Keratinocyte (primary cell): Measurements from ENCODE around the gene ANKS1A. TPM values are rescaled to one million over a fixed set of nuclear protein-coding genes. Genes with fewer than 3 reads are reported as not detected.

ENCODE experiments used
- DNase-seq: peaks from one replicate; pipeline ENCODE4 v3.0.0-alpha.2; 2011; ENCODE audit warnings: low read depth, missing footprints, low spot score
- FAIRE-seq: peaks from 2 replicates; lab custom pipeline; 2011; peaks lifted over from hg19 to GRCh38; lab: Jason Lieb, UNC
- H2AFZ ChIP-seq: 2 replicates; pipeline ENCODE4 v1.6.0; 2012; ENCODE audit warnings: low read length, control low read depth, inconsistent platforms; ENCODE audit not compliant: control insufficient read depth
- H3K27ac ChIP-seq: 2 replicates; pipeline ENCODE4 v1.5.1; 2011; ENCODE audit warnings: low read length; ENCODE audit not compliant: control insufficient read depth, insufficient read depth
- H3K27me3 ChIP-seq: 3 replicates; pipeline ENCODE4 v1.6.0; 2011; ENCODE audit warnings: low read length; ENCODE audit not compliant: control insufficient read depth, insufficient read depth; ENCODE audit errors: extremely low read depth
- H3K36me3 ChIP-seq, 2 experiments: 2 replicates in 1 of 2; 3 replicates in 1 of 2; pipeline ENCODE4 v1.5.1; 2011; ENCODE audit warnings: low read length in 2 of 2, mild to moderate bottlenecking in 1 of 2; ENCODE audit not compliant: control insufficient read depth in 2 of 2, insufficient read depth in 2 of 2; ENCODE audit errors: extremely low read depth in 1 of 2
- H3K4me1 ChIP-seq: 3 replicates; pipeline ENCODE4 v1.5.1; 2011; ENCODE audit warnings: low read length; ENCODE audit not compliant: control insufficient read depth, insufficient read depth; ENCODE audit errors: extremely low read depth
- H3K4me2 ChIP-seq: 3 replicates; pipeline ENCODE4 v1.6.0; 2011; ENCODE audit warnings: low read depth, low read length; ENCODE audit not compliant: control insufficient read depth, insufficient read depth; ENCODE audit errors: extremely low read depth
- H3K4me3 ChIP-seq, 3 experiments: fragments of 200-600 bp in 1 of 3; sonication (generic) in 1 of 3; 2 replicates in 2 of 3; 3 replicates in 1 of 3; pipeline ENCODE4 v1.5.1; 2011 to 2016; ENCODE audit warnings: low read length in 3 of 3, mild to moderate bottlenecking in 3 of 3, control low read depth in 2 of 3, inconsistent platforms in 1 of 3, low read depth in 1 of 3, mixed read lengths in 1 of 3, mixed run types in 1 of 3, moderate library complexity in 1 of 3; ENCODE audit not compliant: control insufficient read depth in 2 of 3, insufficient read depth in 2 of 3; ENCODE audit errors: extremely low read depth in 1 of 3
- H3K79me2 ChIP-seq: 2 replicates; pipeline ENCODE4 v1.6.0; 2012; ENCODE audit warnings: low read length; ENCODE audit not compliant: control insufficient read depth, insufficient read depth
- H3K9ac ChIP-seq: 3 replicates; pipeline ENCODE4 v1.6.0; 2011; ENCODE audit warnings: low read length; ENCODE audit not compliant: control insufficient read depth, insufficient read depth; ENCODE audit errors: extremely low read depth
- H3K9me1 ChIP-seq: 3 replicates; pipeline ENCODE4 v1.6.0; 2011; ENCODE audit warnings: low read length; ENCODE audit not compliant: control insufficient read depth, insufficient read depth; ENCODE audit errors: extremely low read depth
- H3K9me3 ChIP-seq: 2 replicates; pipeline ENCODE4 v1.5.1; 2012; ENCODE audit warnings: low read depth, low read length; ENCODE audit not compliant: control insufficient read depth
- H4K20me1 ChIP-seq: 3 replicates; pipeline ENCODE4 v1.6.0; 2011; ENCODE audit warnings: low read length; ENCODE audit not compliant: control insufficient read depth, insufficient read depth; ENCODE audit errors: extremely low read depth
- CTCF ChIP-seq, 3 experiments: IDR thresholded peaks in 1 of 3; conservative IDR thresholded peaks in 1 of 3; optimal IDR thresholded peaks in 1 of 3; 2 replicates in 2 of 3; 3 replicates in 1 of 3; pipeline versions ENCODE3 to v1.5.1; 2011; ENCODE audit warnings: low read length in 3 of 3, mild to moderate bottlenecking in 3 of 3, moderate library complexity in 2 of 3, control low read depth in 1 of 3, inconsistent platforms in 1 of 3; ENCODE audit not compliant: insufficient read depth in 2 of 3; ENCODE audit errors: extremely low read depth in 1 of 3
- EZH2 ChIP-seq: IDR thresholded peaks from one replicate; pipeline ENCODE4 v1.6.1; 2012; ENCODE audit warnings: inconsistent platforms, mild to moderate bottlenecking, low read length, moderate library complexity
- dilution Hi-C: fragments of 300-500 bp; cut with MboI; formaldehyde crosslinking; loops from one replicate; pipeline ENCODE4 v1.7.0; 2020; ENCODE audit warnings: low sequenced_read_pairs; ENCODE audit not compliant: extremely low pct_ligation_motif_present
- polyA plus RNA-seq, 5 experiments: library from polyadenylated mRNA; depleted of rRNA in 3 of 5; stranded (reverse) in 3 of 5; stranded (forward) in 1 of 5; unstranded in 1 of 5; fragments of >200 nt; gene quantifications; 1 replicate in 1 of 5; 2 replicates in 3 of 5; 3 replicates in 1 of 5; pipeline versions ENCODE4 v1.2.1 to v1.2.3, GENCODE V29; 2011 to 2012; ENCODE audit warnings: missing spikeins in 2 of 5, low read depth in 1 of 5, low replicate concordance in 1 of 5

The ANKS1A gene
- polyA plus RNA-seq, 1 donor (not counting 4 experiments of a cell fraction or from before 2014, with no cell fraction given): 8.6 TPM

GRCh38 chr6:35015996-35016395 is 126.9 kb downstream of the ANKS1A start:
- H3K36me3 ChIP-seq: peaks cover 3 to 7% of the 10 kb centered on the region in 2 experiments
- H3K27me3 ChIP-seq: no peaks in the 10 kb centered on the region
- dilution Hi-C loops: no loop called here
- H3K4me1 ChIP-seq: no peaks in the 10 kb centered on the region
- no peak overlapping the region for H2AFZ ChIP-seq
- no peaks in the 10 kb centered on the region for H3K9me3 ChIP-seq
- FAIRE-seq: no peak
- DNase-seq: no peak
- no peak overlapping the region for H3K4me2 ChIP-seq
- H4K20me1 ChIP-seq: no peaks in the 10 kb centered on the region
- no peak overlapping the region for H3K9ac ChIP-seq
- H3K4me3 ChIP-seq: no peak overlapping the region
- no peak overlapping the region for H3K27ac ChIP-seq
- no peaks in the 10 kb centered on the region for H3K9me1 ChIP-seq
- no peaks in the 10 kb centered on the region for H3K79me2 ChIP-seq
- no peak for TF ChIP-seq CTCF (optimal IDR thresholded peaks at IDR 0.05 in 1 of 3, IDR thresholded peaks at IDR 0.05 in 1 of 3, conservative IDR thresholded peaks at IDR 0.05 in 1 of 3; ENCODE audit: extremely low read depth in 1 of 3, insufficient read depth in 2 of 3, low read length in 3 of 3)
- TF ChIP-seq EZH2: no peak

GRCh38 chr6:35016502-35017321 is 127.7 kb downstream of the ANKS1A start:
- no peaks in the 10 kb centered on the region for H3K79me2 ChIP-seq
- no peak for FAIRE-seq
- dilution Hi-C loops: no loop called here
- H3K9ac ChIP-seq: no peak overlapping the region
- H4K20me1 ChIP-seq: no peaks in the 10 kb centered on the region
- H2AFZ ChIP-seq: no peak overlapping the region
- no peaks in the 10 kb centered on the region for H3K4me1 ChIP-seq
- no peak overlapping the region for H3K27ac ChIP-seq
- TF ChIP-seq CTCF (optimal IDR thresholded peaks at IDR 0.05 in 1 of 3, IDR thresholded peaks at IDR 0.05 in 1 of 3, conservative IDR thresholded peaks at IDR 0.05 in 1 of 3; ENCODE audit: extremely low read depth in 1 of 3, insufficient read depth in 2 of 3, low read length in 3 of 3) (no peak), EZH2 (no peak)
- DNase-seq: no peak
- H3K27me3 ChIP-seq: no peaks in the 10 kb centered on the region
- peaks cover 3 to 9% of the 10 kb centered on the region in 2 experiments for H3K36me3 ChIP-seq
- no peak overlapping the region for H3K4me3 ChIP-seq
- no peaks in the 10 kb centered on the region for H3K9me1 ChIP-seq
- no peak overlapping the region for H3K4me2 ChIP-seq
- no peaks in the 10 kb centered on the region for H3K9me3 ChIP-seq
